ENCODE results near the gene RRP1B.

RRP1B gene

DNA sequence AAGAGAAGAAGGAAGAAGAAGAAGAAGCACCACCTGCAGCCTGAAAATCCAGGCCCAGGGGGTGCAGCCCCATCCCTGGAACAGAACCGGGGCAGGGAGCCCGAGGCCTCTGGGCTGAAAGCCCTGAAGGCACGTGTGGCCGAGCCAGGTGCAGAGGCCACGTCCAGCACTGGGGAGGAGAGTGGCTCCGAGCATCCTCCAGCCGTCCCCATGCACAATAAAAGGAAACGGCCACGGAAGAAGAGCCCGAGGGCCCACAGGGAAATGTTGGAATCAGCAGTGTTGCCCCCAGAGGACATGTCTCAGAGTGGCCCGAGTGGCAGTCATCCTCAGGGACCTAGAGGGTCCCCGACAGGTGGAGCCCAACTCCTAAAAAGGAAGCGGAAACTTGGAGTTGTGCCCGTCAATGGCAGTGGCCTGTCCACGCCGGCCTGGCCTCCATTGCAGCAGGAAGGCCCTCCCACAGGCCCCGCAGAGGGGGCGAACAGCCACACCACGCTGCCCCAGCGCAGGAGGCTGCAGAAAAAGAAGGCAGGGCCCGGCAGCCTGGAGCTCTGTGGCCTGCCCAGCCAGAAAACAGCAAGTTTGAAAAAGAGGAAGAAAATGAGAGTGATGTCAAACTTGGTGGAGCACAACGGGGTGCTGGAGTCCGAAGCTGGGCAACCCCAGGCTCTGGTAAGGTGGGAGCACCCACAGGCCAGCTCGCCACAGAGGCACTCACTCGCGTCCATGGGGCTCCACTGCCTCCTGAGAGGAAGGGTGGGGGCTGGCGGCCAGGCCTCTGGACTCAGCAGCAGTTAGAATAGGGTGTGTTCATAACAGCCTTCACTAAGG, 28.4 kb downstream of the RRP1B start:
- no peak overlapping the region for H3K4me3 ChIP-seq
- no peak overlapping the region for H3K27ac ChIP-seq
- no peaks in the 10 kb centered on the region for H3K4me1 ChIP-seq
- H3K9me3 ChIP-seq, result no peaks in the 10 kb centered on the region
- DNase-seq, result no peak
- intact Hi-C loops (cut with DNase I; ENCODE audit: low total_unique reads), result no loop called here
- TF ChIP-seq, protein P1, sequence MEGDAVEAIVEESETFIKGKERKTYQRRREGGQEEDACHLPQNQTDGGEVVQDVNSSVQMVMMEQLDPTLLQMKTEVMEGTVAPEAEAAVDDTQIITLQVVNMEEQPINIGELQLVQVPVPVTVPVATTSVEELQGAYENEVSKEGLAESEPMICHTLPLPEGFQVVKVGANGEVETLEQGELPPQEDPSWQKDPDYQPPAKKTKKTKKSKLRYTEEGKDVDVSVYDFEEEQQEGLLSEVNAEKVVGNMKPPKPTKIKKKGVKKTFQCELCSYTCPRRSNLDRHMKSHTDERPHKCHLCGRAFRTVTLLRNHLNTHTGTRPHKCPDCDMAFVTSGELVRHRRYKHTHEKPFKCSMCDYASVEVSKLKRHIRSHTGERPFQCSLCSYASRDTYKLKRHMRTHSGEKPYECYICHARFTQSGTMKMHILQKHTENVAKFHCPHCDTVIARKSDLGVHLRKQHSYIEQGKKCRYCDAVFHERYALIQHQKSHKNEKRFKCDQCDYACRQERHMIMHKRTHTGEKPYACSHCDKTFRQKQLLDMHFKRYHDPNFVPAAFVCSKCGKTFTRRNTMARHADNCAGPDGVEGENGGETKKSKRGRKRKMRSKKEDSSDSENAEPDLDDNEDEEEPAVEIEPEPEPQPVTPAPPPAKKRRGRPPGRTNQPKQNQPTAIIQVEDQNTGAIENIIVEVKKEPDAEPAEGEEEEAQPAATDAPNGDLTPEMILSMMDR (IDR thresholded peaks at IDR 0.05), result no peak
- H3K27me3 ChIP-seq, result no peaks in the 10 kb centered on the region
- H3K36me3 ChIP-seq, result peaks cover 81 to 100% (median 97%) of the 10 kb centered on the region in 3 donors

DNA sequence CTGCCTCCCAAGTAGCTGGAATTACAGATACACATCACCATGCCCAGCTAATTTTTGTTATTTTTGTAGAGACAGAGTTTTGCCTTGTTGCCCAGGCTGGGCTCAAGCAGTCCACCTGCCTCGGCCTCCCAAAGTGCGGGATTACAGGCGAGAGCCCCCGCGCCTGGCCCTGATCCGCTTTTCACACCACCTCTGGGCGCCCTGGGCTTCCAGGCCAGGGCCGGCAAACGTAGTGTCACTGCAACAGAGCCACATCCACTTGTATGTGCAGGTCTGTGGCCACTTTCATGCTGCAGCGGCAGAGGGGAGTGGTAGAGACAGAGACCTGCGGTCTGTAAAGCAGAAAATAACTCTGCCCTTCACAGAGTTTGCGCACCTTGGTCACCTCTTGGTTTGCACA, 29.5 kb downstream of the RRP1B start:
- intact Hi-C loops (cut with DNase I; ENCODE audit: low total_unique reads), result no loop called here
- Histone ChIP-seq H3K27me3 (no peaks in the 10 kb centered on the region), H3K9me3 (no peaks in the 10 kb centered on the region), H3K36me3 (peaks cover 78 to 100% (median 98%) of the 10 kb centered on the region in 3 donors), H3K4me3 (no peak overlapping the region), H3K27ac (no peak overlapping the region), H3K4me1 (no peaks in the 10 kb centered on the region)
- DNase-seq, result no peak
- TF ChIP-seq, protein P1 (IDR thresholded peaks at IDR 0.05), result no peak

DNA sequence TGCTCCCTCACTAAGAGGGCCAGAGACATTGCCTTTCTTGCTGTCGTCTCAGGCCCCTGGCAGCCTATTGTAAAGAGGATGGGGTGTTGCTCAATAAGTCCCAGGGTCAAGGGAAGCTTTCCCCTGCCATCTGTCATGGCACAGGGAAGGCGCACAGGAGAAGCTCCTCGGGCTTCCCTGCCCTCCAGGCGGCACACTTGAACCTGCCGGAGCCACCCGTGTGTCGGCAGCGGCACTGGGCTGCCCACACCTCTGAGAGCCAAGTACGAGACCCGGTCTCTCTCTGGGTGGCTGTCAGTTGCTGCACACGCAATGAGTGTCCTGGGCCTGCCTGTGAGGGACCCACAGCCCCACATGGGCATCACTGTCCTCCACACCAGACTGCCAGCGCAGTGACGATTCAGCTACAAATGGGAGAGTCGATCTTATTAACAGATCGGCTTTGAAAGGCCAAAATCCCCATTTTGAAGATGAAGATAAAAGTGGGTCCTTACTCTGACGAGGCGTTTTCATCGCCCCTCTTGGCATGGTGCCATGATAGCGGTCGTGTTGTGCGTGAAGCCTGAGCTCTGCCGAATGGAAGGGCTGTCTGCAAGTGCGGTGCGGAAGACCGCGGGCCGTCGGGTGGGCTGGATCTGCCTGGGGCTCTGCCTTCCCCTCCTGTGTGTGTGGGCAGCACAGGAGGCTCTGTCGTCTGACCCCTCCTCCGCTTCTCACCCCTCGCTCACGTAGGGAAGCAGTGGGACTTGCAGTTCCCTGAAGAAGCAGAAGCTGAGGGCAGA, 30.4 kb downstream of the RRP1B start:
- Histone ChIP-seq H3K36me3 (peaks cover 72 to 100% (median 98%) of the 10 kb centered on the region in 3 donors), H3K4me1 (no peaks in the 10 kb centered on the region), H3K27me3 (no peaks in the 10 kb centered on the region), H3K9me3 (no peaks in the 10 kb centered on the region), H3K4me3 (no peak overlapping the region), H3K27ac (no peak overlapping the region)
- DNase-seq, result no peak
- intact Hi-C loops (cut with DNase I; ENCODE audit: low total_unique reads), result no loop called here
- TF ChIP-seq, protein P1 (IDR thresholded peaks at IDR 0.05), result no peak

DNA sequence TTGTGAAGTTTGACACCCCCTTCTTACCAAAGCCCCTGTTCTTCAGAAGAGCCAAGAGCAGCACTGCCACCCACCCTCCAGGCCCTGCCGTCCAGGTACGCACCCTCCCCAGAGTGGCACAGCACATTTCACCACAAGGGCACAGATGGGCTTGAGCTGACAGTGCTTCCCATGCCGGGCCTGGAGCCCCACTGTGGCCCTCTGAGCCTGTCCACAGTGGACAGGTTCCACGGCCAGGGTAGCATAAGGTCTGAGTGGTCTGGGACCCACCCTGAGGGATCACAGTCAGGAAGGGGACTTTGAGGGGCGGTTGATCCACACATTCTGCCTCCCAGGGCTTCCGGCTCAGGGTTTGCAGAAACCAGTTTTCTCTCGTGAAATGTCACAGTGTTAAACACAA, 31.0 kb downstream of the RRP1B start:
- H3K4me3 ChIP-seq, result no peak overlapping the region
- no peak for DNase-seq
- no peaks in the 10 kb centered on the region for H3K4me1 ChIP-seq
- H3K36me3 ChIP-seq, result peaks cover 72 to 99% (median 98%) of the 10 kb centered on the region in 3 donors
- no peak overlapping the region for H3K27ac ChIP-seq
- H3K27me3 ChIP-seq, result no peaks in the 10 kb centered on the region
- intact Hi-C loops (cut with DNase I; ENCODE audit: low total_unique reads), result no loop called here
- no peaks in the 10 kb centered on the region for H3K9me3 ChIP-seq
- TF ChIP-seq, protein P1 (IDR thresholded peaks at IDR 0.05), result no peak

DNA sequence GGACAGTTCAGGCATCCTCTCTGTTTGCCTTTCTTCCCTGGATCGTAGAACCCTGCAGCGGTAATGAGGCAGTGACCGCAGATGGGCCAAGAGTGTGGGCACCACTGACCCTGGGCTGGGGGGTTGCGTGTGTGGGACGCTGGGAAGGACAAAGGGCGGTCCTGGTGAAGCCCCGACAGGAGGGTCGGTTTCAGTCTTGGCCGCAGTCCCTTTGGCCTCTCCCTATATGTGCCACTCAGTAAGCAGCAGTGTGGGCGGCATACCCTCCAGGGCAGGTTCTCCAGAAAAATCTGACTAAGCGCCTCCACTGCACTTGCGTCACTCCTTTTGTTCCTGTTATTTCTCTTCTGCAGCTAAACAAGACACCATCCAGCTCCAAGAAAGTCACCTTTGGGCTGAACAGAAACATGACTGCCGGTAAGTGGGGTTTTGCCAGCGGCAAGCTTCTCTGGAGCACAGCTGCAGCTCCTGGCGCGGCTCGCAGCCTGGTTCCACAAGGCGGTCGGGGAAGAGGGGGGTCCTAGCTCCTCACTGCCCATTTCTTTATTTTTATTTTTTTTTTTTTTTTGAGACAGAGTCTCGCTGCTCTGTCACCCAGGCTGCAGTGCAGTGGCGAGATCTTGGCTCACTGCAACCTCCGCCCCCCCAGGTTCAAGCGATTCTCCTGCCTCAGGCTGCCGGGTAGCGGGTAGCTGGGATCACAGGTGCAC, 31.9 kb downstream of the RRP1B start:
- H3K4me1 ChIP-seq, result no peaks in the 10 kb centered on the region
- H3K36me3 ChIP-seq, result peaks cover 68 to 97% (median 92%) of the 10 kb centered on the region in 3 donors
- no peak overlapping the region for H3K27ac ChIP-seq
- no peak for DNase-seq
- TF ChIP-seq, protein P1 (IDR thresholded peaks at IDR 0.05), result no peak
- intact Hi-C loops (cut with DNase I; ENCODE audit: low total_unique reads), result no loop called here
- H3K27me3 ChIP-seq, result no peaks in the 10 kb centered on the region
- no peak overlapping the region for H3K4me3 ChIP-seq
- no peaks in the 10 kb centered on the region for H3K9me3 ChIP-seq
